ENCODE measurements around the gene FAM131C. TPM values are rescaled to one million over a fixed set of nuclear protein-coding genes. Genes with fewer than 3 reads are reported as not detected.
"Not testable (repeated sequence)": the region's sequence is repeated elsewhere in the genome, so short reads cannot be mapped to it uniquely, and the experiment has no call there.

Gene FAM131C
- total RNA-seq, 5 donors from 2014 or later (not counting 1 experiment from before 2014, with no cell fraction given): 0.30 TPM; not detected in 4

GRCh38 chr1:16053781-16054502 is 19.5 kb downstream of the FAM131C start:
- no peak overlapping the region for H3K27ac ChIP-seq (ENCODE audit: low read length)
- Mint-ChIP-seq H3K4me3 (no peak overlapping the region), H3K36me3 (no peaks in the 10 kb centered on the region), H3K27ac (no peak overlapping the region), H3K9me3 (no peaks in the 10 kb centered on the region), H3K4me1 (peaks cover 0 to 11% (median 6%) of the 10 kb centered on the region in 3 donors), H3K27me3 (peaks cover 8% of the 10 kb centered on the region in 2 donors)
- CTCF ChIA-PET: no interaction called here
- H3K9me3 ChIP-seq: no peaks in the 10 kb centered on the region
- peaks cover 0 to 29% of the 10 kb centered on the region in 2 experiments for H3K27me3 ChIP-seq (replicated peaks in 1 of 2; ENCODE audit: control insufficient read depth in 2 of 2, extremely low read depth in 1 of 2, insufficient read depth in 2 of 2, low read length in 1 of 2)
- ATAC-seq (replicated peaks in 1 of 4) (no peak), DNase-seq (no peak)
- peaks cover 0 to 11% of the 10 kb centered on the region in 2 experiments for H3K4me1 ChIP-seq (ENCODE audit: control insufficient read depth in 1 of 2, extremely low read depth in 1 of 2, insufficient read depth in 2 of 2, low read length in 2 of 2)
- 69% methylated on average over 2 of the region's 8 CpGs for WGBS (ENCODE audit: insufficient coverage)
- H3K36me3 ChIP-seq (ENCODE audit: control insufficient read depth in 2 of 2, extremely low read depth in 1 of 2, insufficient read depth in 1 of 2, low read length in 1 of 2): no peaks in the 10 kb centered on the region
- POLR2A ChIA-PET: no interaction called here
- no peak overlapping the region for H3K4me3 ChIP-seq (ENCODE audit: control insufficient read depth in 1 of 2, extremely low read depth in 1 of 2, low read length in 1 of 2)

- DNase-seq; H3K9me3 ChIP-seq; POLR2A ChIA-PET; H3K27ac ChIP-seq (ENCODE audit: low read length); H3K36me3 ChIP-seq (ENCODE audit: control insufficient read depth in 2 of 2, extremely low read depth in 1 of 2, insufficient read depth in 1 of 2, low read length in 1 of 2); CTCF ChIA-PET; H3K4me3 Mint-ChIP-seq; H3K4me3 ChIP-seq (ENCODE audit: control insufficient read depth in 1 of 2, extremely low read depth in 1 of 2, low read length in 1 of 2); H3K36me3 Mint-ChIP-seq; H3K27ac Mint-ChIP-seq; ATAC-seq (replicated peaks in 1 of 4); H3K9me3 Mint-ChIP-seq: not testable (repeated sequence)
- Mint-ChIP-seq H3K27me3 (peaks cover 6 to 11% of the 10 kb centered on the region in 2 donors), H3K4me1 (peaks cover 0 to 11% (median 8%) of the 10 kb centered on the region in 3 donors)
- WGBS (ENCODE audit: insufficient coverage): 89% methylated on average over 7 of the region's 12 CpGs
- H3K27me3 ChIP-seq (replicated peaks in 1 of 2; ENCODE audit: control insufficient read depth in 2 of 2, extremely low read depth in 1 of 2, insufficient read depth in 2 of 2, low read length in 1 of 2): peaks cover 0 to 41% of the 10 kb centered on the region in 2 experiments
- H3K4me1 ChIP-seq (ENCODE audit: control insufficient read depth in 1 of 2, extremely low read depth in 1 of 2, insufficient read depth in 2 of 2, low read length in 2 of 2): peaks cover 2 to 17% of the 10 kb centered on the region in 2 experiments
These were observed 21.5 kb downstream of the FAM131C start for GRCh38 chr1:16051949-16052348.

- ChIA-PET CTCF (no interaction called here), POLR2A (no interaction called here)
- Mint-ChIP-seq H3K36me3 (no peaks in the 10 kb centered on the region), H3K9me3 (no peaks in the 10 kb centered on the region), H3K27ac (no peak overlapping the region), H3K4me1 (peaks cover 0 to 9% (median 6%) of the 10 kb centered on the region in 3 donors), H3K4me3 (no peak overlapping the region), H3K27me3 (peaks cover 6 to 11% of the 10 kb centered on the region in 2 donors)
- DNase-seq: no peak
- Histone ChIP-seq H3K27me3 (replicated peaks in 1 of 2; ENCODE audit: control insufficient read depth in 2 of 2, extremely low read depth in 1 of 2, insufficient read depth in 2 of 2, low read length in 1 of 2) (peaks cover 0 to 46% of the 10 kb centered on the region in 2 experiments), H3K4me1 (ENCODE audit: control insufficient read depth in 1 of 2, extremely low read depth in 1 of 2, insufficient read depth in 2 of 2, low read length in 2 of 2) (peaks cover 2 to 13% of the 10 kb centered on the region in 2 experiments), H3K4me3 (ENCODE audit: control insufficient read depth in 1 of 2, extremely low read depth in 1 of 2, low read length in 1 of 2) (no peak overlapping the region), H3K27ac (ENCODE audit: low read length) (no peak overlapping the region), H3K9me3 (no peaks in the 10 kb centered on the region), H3K36me3 (ENCODE audit: control insufficient read depth in 2 of 2, extremely low read depth in 1 of 2, insufficient read depth in 1 of 2, low read length in 1 of 2) (no peaks in the 10 kb centered on the region)
- no peak for ATAC-seq (replicated peaks in 1 of 4)
- WGBS (ENCODE audit: insufficient coverage): 80% methylated on average over 1 of the region's 3 CpGs
These were observed 22.4 kb downstream of the FAM131C start for GRCh38 chr1:16051039-16051438.

GRCh38 chr1:16050328-16050727 is 23.1 kb downstream of the FAM131C start:
- ATAC-seq (replicated peaks in 1 of 4) (no peak), DNase-seq (no peak)
- Mint-ChIP-seq H3K9me3 (no peaks in the 10 kb centered on the region), H3K27me3 (peaks cover 6 to 11% of the 10 kb centered on the region in 2 donors), H3K27ac (no peak overlapping the region), H3K36me3 (no peaks in the 10 kb centered on the region), H3K4me3 (peak overlapping the region in 1 of 3 donors; percentile 67), H3K4me1 (peaks cover 0 to 5% (median 2%) of the 10 kb centered on the region in 3 donors)
- no peak overlapping the region for H3K27ac ChIP-seq (ENCODE audit: low read length)
- POLR2A ChIA-PET: no interaction called here
- no CpG with 5 or more reads among the region's 7 CpGs for WGBS (ENCODE audit: insufficient coverage)
- H3K9me3 ChIP-seq: no peaks in the 10 kb centered on the region
- H3K4me3 ChIP-seq (ENCODE audit: control insufficient read depth in 1 of 2, extremely low read depth in 1 of 2, low read length in 1 of 2): no peak overlapping the region
- CTCF ChIA-PET: interaction anchor here in 1 of 2 donors (0.5 kb wide), 1 partner anchor 42 kb away, joined by 3 read pairs; no protein-coding TSS in a partner anchor
- H3K36me3 ChIP-seq (ENCODE audit: control insufficient read depth in 2 of 2, extremely low read depth in 1 of 2, insufficient read depth in 1 of 2, low read length in 1 of 2): no peaks in the 10 kb centered on the region
- peaks cover 2 to 9% of the 10 kb centered on the region in 2 experiments for H3K4me1 ChIP-seq (ENCODE audit: control insufficient read depth in 1 of 2, extremely low read depth in 1 of 2, insufficient read depth in 2 of 2, low read length in 2 of 2)
- H3K27me3 ChIP-seq (replicated peaks in 1 of 2; ENCODE audit: control insufficient read depth in 2 of 2, extremely low read depth in 1 of 2, insufficient read depth in 2 of 2, low read length in 1 of 2): peaks cover 0 to 46% of the 10 kb centered on the region in 2 experiments

- no peaks in the 10 kb centered on the region for H3K36me3 ChIP-seq (ENCODE audit: control insufficient read depth in 2 of 2, extremely low read depth in 1 of 2, insufficient read depth in 1 of 2, low read length in 1 of 2)
- Mint-ChIP-seq H3K36me3 (no peaks in the 10 kb centered on the region), H3K9me3 (no peaks in the 10 kb centered on the region), H3K4me1 (peaks cover 0 to 5% (median 2%) of the 10 kb centered on the region in 3 donors), H3K4me3 (peak overlapping the region; percentile 21 to 67 (median 31)), H3K27ac (no peak overlapping the region), H3K27me3 (peaks cover 6 to 11% of the 10 kb centered on the region in 2 donors)
- 9% methylated on average over 8 of the region's 25 CpGs for WGBS (ENCODE audit: insufficient coverage)
- ATAC-seq (replicated peaks in 1 of 4) (peak; percentile 40 to 82 (median 44)), DNase-seq (peak in 27 of 35 experiments; percentile 7 to 50 (median 34))
- H3K4me1 ChIP-seq (ENCODE audit: control insufficient read depth in 1 of 2, extremely low read depth in 1 of 2, insufficient read depth in 2 of 2, low read length in 2 of 2): peaks cover 2 to 9% of the 10 kb centered on the region in 2 experiments
- peak overlapping the region; percentile 23 to 34 for H3K4me3 ChIP-seq (ENCODE audit: control insufficient read depth in 1 of 2, extremely low read depth in 1 of 2, low read length in 1 of 2)
- H3K9me3 ChIP-seq: no peaks in the 10 kb centered on the region
- peaks cover 0 to 46% of the 10 kb centered on the region in 2 experiments for H3K27me3 ChIP-seq (replicated peaks in 1 of 2; ENCODE audit: control insufficient read depth in 2 of 2, extremely low read depth in 1 of 2, insufficient read depth in 2 of 2, low read length in 1 of 2)
- POLR2A ChIA-PET: no interaction called here
- H3K27ac ChIP-seq (ENCODE audit: low read length): no peak overlapping the region
- CTCF ChIA-PET: interaction anchor here (0.5 to 0.6 kb wide), 2 partner anchors 137 to 903 kb away, joined by 3 to 4 read pairs; no protein-coding TSS in a partner anchor
These were observed 24.8 kb downstream of the FAM131C start for GRCh38 chr1:16048573-16049189.

- peak overlapping the region in 1 of 3 donors; percentile 67 for H3K4me3 Mint-ChIP-seq
- Histone ChIP-seq H3K4me1 (ENCODE audit: control insufficient read depth in 1 of 2, extremely low read depth in 1 of 2, insufficient read depth in 2 of 2, low read length in 2 of 2) (peaks cover 2 to 9% of the 10 kb centered on the region in 2 experiments), H3K4me3 (ENCODE audit: control insufficient read depth in 1 of 2, extremely low read depth in 1 of 2, low read length in 1 of 2) (no peak overlapping the region), H3K27me3 (replicated peaks in 1 of 2; ENCODE audit: control insufficient read depth in 2 of 2, extremely low read depth in 1 of 2, insufficient read depth in 2 of 2, low read length in 1 of 2) (peaks cover 0 to 46% of the 10 kb centered on the region in 2 experiments), H3K36me3 (ENCODE audit: control insufficient read depth in 2 of 2, extremely low read depth in 1 of 2, insufficient read depth in 1 of 2, low read length in 1 of 2) (no peaks in the 10 kb centered on the region), H3K27ac (ENCODE audit: low read length) (no peak overlapping the region), H3K9me3 (no peaks in the 10 kb centered on the region)
- ATAC-seq (replicated peaks in 1 of 4): peak in 1 of 4 experiments; percentile 12
- ChIA-PET CTCF (interaction anchor here (0.5 to 0.6 kb wide), 3 partner anchors 90 to 904 kb away, joined by 3 to 9 read pairs (median 4); no protein-coding TSS in a partner anchor), POLR2A (no interaction called here)
- peaks cover 6 to 14% of the 10 kb centered on the region in 2 donors for H3K27me3 Mint-ChIP-seq
- H3K4me1 Mint-ChIP-seq: peaks cover 0 to 5% (median 2%) of the 10 kb centered on the region in 3 donors
- 84% methylated on average over 8 of the region's 19 CpGs for WGBS (ENCODE audit: insufficient coverage)
- H3K27ac Mint-ChIP-seq: no peak overlapping the region
- H3K9me3 Mint-ChIP-seq: no peaks in the 10 kb centered on the region
- no peak for DNase-seq
- H3K36me3 Mint-ChIP-seq: no peaks in the 10 kb centered on the region
These were observed 25.5 kb downstream of the FAM131C start for GRCh38 chr1:16047791-16048475.

Data from T-cell (primary cell).